GM18505 (cell line): ENCODE data around the gene TTC21A.
A peak's percentile ranks its signal among the peaks of the same experiment; 100 is the strongest.

Source experiments
- ATAC-seq: cut with Tn5 transposase; IDR thresholded peaks from one replicate; pipeline ENCODE4 v1.9.1; 2021; ENCODE audit not compliant: unreplicated experiment
- POLR2A ChIP-seq: IDR thresholded peaks from 4 replicates; pipeline ENCODE4 v1.6.1; 2011; ENCODE audit warnings: borderline replicate concordance; ENCODE audit not compliant: insufficient read depth, insufficient read length; ENCODE audit errors: extremely low read depth

The TTC21A gene

GRCh38 chr3:39141171-39141995 lies 33.9 kb downstream of the TTC21A start:
- ATAC-seq, result no peak

GRCh38 chr3:39142067-39142466 lies 34.6 kb downstream of the TTC21A start:
- TF ChIP-seq POLR2A, result no peak
- no peak for ATAC-seq

More at GRCh38 chr3:39141171-39141995, 33.9 kb downstream of the TTC21A start:
- TF ChIP-seq POLR2A, result no peak

GRCh38 chr3:39143051-39143885 lies 35.8 kb downstream of the TTC21A start:
- TF ChIP-seq POLR2A, result no peak
- no peak for ATAC-seq

DNA sequence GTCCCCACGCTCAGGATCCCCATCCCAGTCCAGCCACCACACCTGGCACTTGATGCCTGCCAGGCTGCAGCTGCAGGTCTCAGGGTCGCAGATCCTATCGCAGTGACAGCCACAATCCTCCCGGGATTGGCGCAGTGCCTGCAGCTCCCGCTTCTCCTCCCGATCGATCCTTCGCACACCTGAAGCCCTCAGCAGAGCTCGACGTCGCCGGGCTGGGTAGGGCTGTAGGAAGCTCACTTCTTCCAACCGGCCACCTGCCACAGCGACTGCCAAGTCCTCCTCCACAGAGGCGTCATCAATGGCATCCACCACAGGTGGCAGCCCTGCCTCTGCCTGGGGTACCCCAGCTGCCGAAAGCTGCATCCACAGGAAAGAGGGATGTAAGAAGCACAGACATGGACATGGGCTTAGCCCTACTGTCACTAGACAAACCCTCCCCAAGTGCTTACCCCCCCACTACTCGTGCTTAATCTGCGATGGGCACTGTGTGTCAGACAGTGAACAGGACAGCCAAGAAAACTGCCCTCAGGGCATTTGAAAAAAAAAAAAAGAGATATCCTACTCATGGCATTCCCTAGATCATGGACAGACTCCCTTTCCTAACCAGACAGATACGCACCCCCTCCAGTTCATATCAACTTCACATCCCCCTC lies 36.7 kb downstream of the TTC21A start:
- no peak for TF ChIP-seq POLR2A
- ATAC-seq, result no peak

DNA sequence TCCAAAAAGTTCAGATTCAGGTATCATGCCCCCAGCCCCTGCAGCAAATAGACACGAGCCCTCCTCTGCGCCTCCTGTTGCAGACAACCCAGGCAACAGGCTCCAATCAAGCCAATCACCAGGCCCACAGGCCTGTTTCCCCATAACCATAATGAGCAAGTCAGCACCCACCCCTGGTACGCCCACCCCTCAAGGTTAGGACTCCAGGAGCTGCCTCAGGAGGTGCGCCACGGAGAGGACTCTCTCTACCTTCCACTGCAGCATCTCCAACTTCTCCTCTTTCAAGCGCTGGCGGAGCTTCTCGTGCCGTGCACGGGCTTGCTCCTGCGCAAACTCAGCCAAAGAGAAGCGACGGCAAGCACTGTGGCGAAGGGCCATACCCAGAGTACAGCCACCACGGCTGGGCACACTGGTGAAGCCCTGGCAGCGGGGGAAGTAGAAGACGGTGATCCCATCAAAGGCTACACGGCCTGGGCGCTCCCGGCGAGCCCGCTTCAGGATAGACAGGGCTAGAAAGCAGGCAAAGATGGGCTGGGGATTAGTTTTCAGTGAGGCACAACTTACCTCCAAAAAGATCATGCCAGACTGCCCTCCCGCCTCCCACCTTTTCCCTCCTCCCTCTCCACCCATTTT lies 37.4 kb downstream of the TTC21A start:
- TF ChIP-seq POLR2A, result no peak
- ATAC-seq, result no peak

DNA sequence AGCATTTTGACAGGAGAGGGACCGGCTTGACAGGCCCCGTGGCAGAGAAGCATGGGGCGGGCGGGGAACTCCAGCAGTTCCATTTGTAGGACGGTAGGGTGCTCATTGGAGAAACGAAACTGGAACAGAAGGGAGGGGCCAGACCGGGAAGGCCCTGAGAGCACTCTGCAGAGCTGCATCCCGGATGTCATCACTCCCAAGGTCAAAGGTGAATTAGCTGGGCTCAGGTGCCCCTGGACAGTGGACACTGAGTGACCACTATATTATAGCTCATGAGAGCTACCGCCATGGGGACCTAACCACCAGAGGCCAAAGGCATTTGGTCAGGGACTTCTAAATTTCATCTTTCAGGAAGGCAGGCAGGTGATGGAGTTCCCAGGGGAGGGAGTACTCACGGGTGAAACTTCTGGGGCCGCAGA lies 38.6 kb downstream of the TTC21A start:
- no peak for TF ChIP-seq POLR2A
- ATAC-seq, result no peak

DNA sequence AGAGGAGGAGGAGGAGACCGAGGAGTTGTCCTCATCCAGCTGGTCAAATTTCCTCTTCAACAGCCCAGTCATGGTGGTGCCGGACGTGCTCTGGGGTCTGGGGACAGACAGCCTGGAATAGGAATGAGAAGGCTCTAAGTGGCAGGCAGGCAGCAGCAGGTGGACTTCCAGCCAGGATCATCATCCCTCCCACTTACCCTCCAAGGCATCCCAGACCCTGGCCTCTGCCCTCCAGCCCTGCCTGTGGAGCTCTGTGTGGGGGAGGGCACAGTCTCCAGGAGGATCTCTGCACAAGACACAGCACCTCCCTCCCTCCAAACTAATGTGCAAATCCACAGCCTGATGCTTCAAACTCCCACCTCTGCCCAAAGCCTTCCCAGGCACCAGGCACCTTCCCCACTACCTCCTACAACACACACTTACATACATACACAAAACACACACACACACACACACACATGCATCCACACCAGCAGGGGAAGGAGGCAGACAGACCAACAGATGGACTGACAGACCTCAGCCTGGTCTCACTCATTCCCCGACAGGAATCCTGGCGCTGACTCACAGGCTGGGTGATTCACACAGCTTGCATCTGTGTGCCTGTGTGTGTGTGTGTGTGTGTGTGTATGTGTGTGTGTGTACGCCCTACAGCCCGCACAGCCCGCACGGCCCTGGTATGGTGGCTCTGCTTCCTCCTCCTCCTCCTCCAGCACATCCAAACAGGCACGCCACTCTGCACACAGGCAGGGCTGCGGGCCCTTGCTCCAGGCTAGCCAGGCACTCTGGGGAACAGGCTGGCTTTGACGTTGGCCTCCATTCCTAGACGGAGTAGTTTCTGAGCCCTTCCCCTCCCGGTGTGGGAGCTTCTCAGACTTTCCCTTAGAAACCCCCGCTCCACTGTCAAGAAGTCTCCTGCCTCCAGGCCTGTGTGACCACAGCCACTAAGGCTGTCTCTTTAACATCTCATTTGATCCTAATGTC lies 39.4 kb downstream of the TTC21A start:
- peak; percentile 36 for TF ChIP-seq POLR2A
- ATAC-seq, result no peak

DNA sequence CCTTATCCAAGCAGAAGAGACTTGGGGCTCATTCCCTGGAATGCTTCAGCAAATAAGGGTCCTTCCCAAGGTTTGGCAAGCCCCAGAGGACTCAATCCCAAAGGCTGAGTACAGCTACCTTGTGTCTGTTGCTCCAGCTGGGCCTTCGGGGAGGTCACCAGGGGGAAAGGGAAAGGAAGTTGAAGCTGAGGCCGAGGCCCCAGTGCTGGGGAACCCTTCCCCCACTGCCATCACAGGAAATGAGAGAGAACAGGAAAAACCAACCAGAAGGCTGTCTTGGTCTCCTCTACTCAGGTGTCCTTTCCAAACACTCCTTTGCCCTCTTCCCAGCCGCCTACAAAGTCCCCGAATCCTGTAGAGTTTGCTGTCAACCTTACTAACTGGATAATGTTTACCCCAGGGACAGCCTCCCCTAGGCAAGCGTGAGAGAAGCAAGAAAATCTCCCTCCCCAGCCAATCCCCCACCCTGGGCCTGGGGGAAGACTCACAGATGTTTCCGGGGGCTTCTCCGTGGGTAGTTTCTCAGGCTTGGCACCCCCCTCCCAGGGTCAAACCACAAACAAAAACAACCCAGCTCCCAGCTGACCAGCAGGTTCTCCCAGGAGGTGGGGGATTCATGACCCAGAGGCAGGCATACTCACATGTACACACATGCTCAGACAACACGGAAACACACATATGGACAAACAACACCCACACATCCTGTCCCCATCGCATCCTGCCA lies 40.4 kb downstream of the TTC21A start:
- TF ChIP-seq POLR2A, result peak; percentile 34
- ATAC-seq, result peak; percentile 17

- TF ChIP-seq POLR2A, result peak; percentile 10
- no peak for ATAC-seq
Measured at GRCh38 chr3:39148435-39149058, 41.1 kb downstream of the TTC21A start.

GRCh38 chr3:39149059-39149455 lies 41.6 kb downstream of the TTC21A start:
- no peak for TF ChIP-seq POLR2A
- no peak for ATAC-seq
